ENCODE results near the gene SH2B3.

- no peak for TF ChIP-seq CTCF (IDR thresholded peaks at IDR 0.05)
- no peak for TF ChIP-seq POLR2A (IDR thresholded peaks at IDR 0.05)
Observed at GRCh38 chr12:111434049-111434448, 28.3 kb downstream of the SH2B3 start.

All from esophagus squamous epithelium (tissue), 4 donors.